ENCODE data around the gene ACBD6.

The ACBD6 gene

GRCh38 chr1:180369061-180369460, 133.3 kb downstream of the ACBD6 start:
- H3K4me1 ChIP-seq (ENCODE audit: control extremely low read depth in 1 of 4, control insufficient read depth in 4 of 4, insufficient read depth in 4 of 4, low read length in 3 of 4): no peaks in the 10 kb centered on the region
- H3K36me3 ChIP-seq (ENCODE audit: control insufficient read depth in 4 of 4, insufficient read depth in 4 of 4, low read length in 3 of 4): peaks cover 0 to 2% (median 0%) of the 10 kb centered on the region in 4 experiments
- H3K4me3 ChIP-seq (ENCODE audit: control insufficient read depth in 1 of 7, extremely low read depth in 1 of 7, insufficient read depth in 4 of 7, low read depth in 2 of 7, low read length in 6 of 7): no peak overlapping the region
- no peaks in the 10 kb centered on the region for H3K9me3 ChIP-seq (ENCODE audit: control extremely low read depth in 1 of 5, control insufficient read depth in 4 of 5, insufficient read depth in 2 of 5, low read depth in 1 of 5, low read length in 4 of 5)
- no peak overlapping the region for H3K27ac ChIP-seq (ENCODE audit: insufficient read depth in 1 of 2, low read depth in 1 of 2, low read length in 2 of 2, poor library complexity in 1 of 2, severe bottlenecking in 2 of 2)
- CTCF ChIA-PET: interaction anchor here (0.6 kb wide), 1 partner anchor 95 kb away, joined by 3 read pairs; no protein-coding TSS in a partner anchor
- POLR2A ChIA-PET: no interaction called here
- no peaks in the 10 kb centered on the region for H3K27me3 ChIP-seq (replicated peaks in 2 of 5; ENCODE audit: control insufficient read depth in 4 of 5, insufficient read depth in 5 of 5, low read length in 4 of 5)
- 97% methylated on average over 5 of the region's 6 CpGs for WGBS (ENCODE audit: insufficient coverage)
- DNase-seq: no peak

- Histone ChIP-seq H3K27me3 (replicated peaks in 2 of 5; ENCODE audit: control insufficient read depth in 4 of 5, insufficient read depth in 5 of 5, low read length in 4 of 5) (no peaks in the 10 kb centered on the region), H3K36me3 (ENCODE audit: control insufficient read depth in 4 of 4, insufficient read depth in 4 of 4, low read length in 3 of 4) (peaks cover 0 to 2% (median 0%) of the 10 kb centered on the region in 4 experiments), H3K4me3 (ENCODE audit: control insufficient read depth in 1 of 7, extremely low read depth in 1 of 7, insufficient read depth in 4 of 7, low read depth in 2 of 7, low read length in 6 of 7) (no peak overlapping the region), H3K4me1 (ENCODE audit: control extremely low read depth in 1 of 4, control insufficient read depth in 4 of 4, insufficient read depth in 4 of 4, low read length in 3 of 4) (no peaks in the 10 kb centered on the region), H3K9me3 (ENCODE audit: control extremely low read depth in 1 of 5, control insufficient read depth in 4 of 5, insufficient read depth in 2 of 5, low read depth in 1 of 5, low read length in 4 of 5) (no peaks in the 10 kb centered on the region), H3K27ac (ENCODE audit: insufficient read depth in 1 of 2, low read depth in 1 of 2, low read length in 2 of 2, poor library complexity in 1 of 2, severe bottlenecking in 2 of 2) (no peak overlapping the region)
- no peak for DNase-seq
- CTCF ChIA-PET: interaction anchor here (1.1 to 2.3 kb wide), 2 partner anchors 17 to 20 kb away, joined by 3 to 6 read pairs; no protein-coding TSS in a partner anchor
- POLR2A ChIA-PET: no interaction called here
- 100% methylated on average over 1 of the region's 2 CpGs for WGBS (ENCODE audit: insufficient coverage)
Observed at GRCh38 chr1:180366371-180367068, 135.9 kb downstream of the ACBD6 start.

- H3K27ac ChIP-seq (ENCODE audit: insufficient read depth in 1 of 2, low read depth in 1 of 2, low read length in 2 of 2, poor library complexity in 1 of 2, severe bottlenecking in 2 of 2): no peak overlapping the region
- DNase-seq: peak in 2 of 3 donors; percentile 8 to 11
- no peaks in the 10 kb centered on the region for H3K4me1 ChIP-seq (ENCODE audit: control extremely low read depth in 1 of 4, control insufficient read depth in 4 of 4, insufficient read depth in 4 of 4, low read length in 3 of 4)
- POLR2A ChIA-PET: no interaction called here
- H3K9me3 ChIP-seq (ENCODE audit: control extremely low read depth in 1 of 5, control insufficient read depth in 4 of 5, insufficient read depth in 2 of 5, low read depth in 1 of 5, low read length in 4 of 5): no peaks in the 10 kb centered on the region
- no peak overlapping the region for H3K4me3 ChIP-seq (ENCODE audit: control insufficient read depth in 1 of 7, extremely low read depth in 1 of 7, insufficient read depth in 4 of 7, low read depth in 2 of 7, low read length in 6 of 7)
- CTCF ChIA-PET: interaction anchor here (0.7 kb wide), 1 partner anchor 11 kb away, joined by 3 read pairs; no protein-coding TSS in a partner anchor
- H3K36me3 ChIP-seq (ENCODE audit: control insufficient read depth in 4 of 4, insufficient read depth in 4 of 4, low read length in 3 of 4): no peaks in the 10 kb centered on the region
- H3K27me3 ChIP-seq (replicated peaks in 2 of 5; ENCODE audit: control insufficient read depth in 4 of 5, insufficient read depth in 5 of 5, low read length in 4 of 5): no peaks in the 10 kb centered on the region
- WGBS (ENCODE audit: insufficient coverage): no CpG with 5 or more reads among the region's 3 CpGs
Observed at GRCh38 chr1:180365039-180365438, 137.3 kb downstream of the ACBD6 start.

GRCh38 chr1:180363246-180363995, 139.0 kb downstream of the ACBD6 start:
- H3K4me1 ChIP-seq (ENCODE audit: control extremely low read depth in 1 of 4, control insufficient read depth in 4 of 4, insufficient read depth in 4 of 4, low read length in 3 of 4): no peaks in the 10 kb centered on the region
- no peaks in the 10 kb centered on the region for H3K9me3 ChIP-seq (ENCODE audit: control extremely low read depth in 1 of 5, control insufficient read depth in 4 of 5, insufficient read depth in 2 of 5, low read depth in 1 of 5, low read length in 4 of 5)
- no peak overlapping the region for H3K4me3 ChIP-seq (ENCODE audit: control insufficient read depth in 1 of 7, extremely low read depth in 1 of 7, insufficient read depth in 4 of 7, low read depth in 2 of 7, low read length in 6 of 7)
- ChIA-PET CTCF (interaction anchor here (0.6 to 1.0 kb wide), 4 partner anchors 11 to 164 kb away, joined by 3 read pairs; no protein-coding TSS in a partner anchor), POLR2A (no interaction called here)
- no peaks in the 10 kb centered on the region for H3K36me3 ChIP-seq (ENCODE audit: control insufficient read depth in 4 of 4, insufficient read depth in 4 of 4, low read length in 3 of 4)
- DNase-seq: no peak
- no peaks in the 10 kb centered on the region for H3K27me3 ChIP-seq (replicated peaks in 2 of 5; ENCODE audit: control insufficient read depth in 4 of 5, insufficient read depth in 5 of 5, low read length in 4 of 5)
- no peak overlapping the region for H3K27ac ChIP-seq (ENCODE audit: insufficient read depth in 1 of 2, low read depth in 1 of 2, low read length in 2 of 2, poor library complexity in 1 of 2, severe bottlenecking in 2 of 2)
- WGBS (ENCODE audit: insufficient coverage): 100% methylated on average over 3 of the region's 5 CpGs

DNA sequence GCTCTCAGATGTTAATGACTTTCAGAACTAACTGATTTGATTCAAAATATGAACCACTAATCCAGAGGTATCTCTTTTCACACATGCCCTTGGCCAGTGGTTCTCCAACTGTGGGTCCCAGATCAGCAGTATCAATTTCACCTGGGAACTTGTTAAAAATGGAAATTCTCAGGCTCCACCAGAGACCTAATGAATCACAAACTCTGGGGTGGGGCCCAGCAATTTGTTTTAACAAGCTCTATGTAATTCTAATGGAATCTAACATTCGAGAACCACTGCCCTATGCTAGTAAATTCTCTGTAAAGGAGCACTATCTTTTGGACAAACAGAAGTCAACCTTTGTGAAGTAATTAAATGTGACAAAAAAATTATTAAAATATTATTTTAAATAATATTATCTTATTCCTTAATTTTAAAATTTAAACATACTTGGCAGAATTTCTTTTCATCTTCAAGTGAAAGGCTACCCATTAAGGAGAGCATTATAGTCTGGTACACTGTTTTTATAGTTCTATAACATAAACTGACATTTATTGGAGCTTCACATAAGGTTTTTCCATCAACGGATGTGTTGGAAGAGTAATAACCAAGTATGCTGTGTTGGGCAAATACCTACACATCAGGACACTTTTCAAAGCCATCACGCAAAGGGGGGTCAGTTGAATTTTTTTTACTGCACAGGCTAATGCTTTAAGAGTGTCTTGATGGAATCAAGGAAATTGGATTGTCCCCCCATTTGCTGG, 141.9 kb downstream of the ACBD6 start:
- WGBS (ENCODE audit: insufficient coverage): no CpG with 5 or more reads among the region's 3 CpGs
- H3K9me3 ChIP-seq (ENCODE audit: control extremely low read depth in 1 of 5, control insufficient read depth in 4 of 5, insufficient read depth in 2 of 5, low read depth in 1 of 5, low read length in 4 of 5): no peaks in the 10 kb centered on the region
- no peak overlapping the region for H3K4me3 ChIP-seq (ENCODE audit: control insufficient read depth in 1 of 7, extremely low read depth in 1 of 7, insufficient read depth in 4 of 7, low read depth in 2 of 7, low read length in 6 of 7)
- H3K36me3 ChIP-seq (ENCODE audit: control insufficient read depth in 4 of 4, insufficient read depth in 4 of 4, low read length in 3 of 4): no peaks in the 10 kb centered on the region
- no peak for DNase-seq
- no peaks in the 10 kb centered on the region for H3K27me3 ChIP-seq (replicated peaks in 2 of 5; ENCODE audit: control insufficient read depth in 4 of 5, insufficient read depth in 5 of 5, low read length in 4 of 5)
- POLR2A ChIA-PET: no interaction called here
- CTCF ChIA-PET: no interaction called here
- H3K27ac ChIP-seq (ENCODE audit: insufficient read depth in 1 of 2, low read depth in 1 of 2, low read length in 2 of 2, poor library complexity in 1 of 2, severe bottlenecking in 2 of 2): no peak overlapping the region
- no peaks in the 10 kb centered on the region for H3K4me1 ChIP-seq (ENCODE audit: control extremely low read depth in 1 of 4, control insufficient read depth in 4 of 4, insufficient read depth in 4 of 4, low read length in 3 of 4)

- Histone ChIP-seq H3K4me1 (ENCODE audit: control extremely low read depth in 1 of 4, control insufficient read depth in 4 of 4, insufficient read depth in 4 of 4, low read length in 3 of 4) (no peaks in the 10 kb centered on the region), H3K36me3 (ENCODE audit: control insufficient read depth in 4 of 4, insufficient read depth in 4 of 4, low read length in 3 of 4) (no peaks in the 10 kb centered on the region), H3K4me3 (ENCODE audit: control insufficient read depth in 1 of 7, extremely low read depth in 1 of 7, insufficient read depth in 4 of 7, low read depth in 2 of 7, low read length in 6 of 7) (no peak overlapping the region), H3K27ac (ENCODE audit: insufficient read depth in 1 of 2, low read depth in 1 of 2, low read length in 2 of 2, poor library complexity in 1 of 2, severe bottlenecking in 2 of 2) (no peak overlapping the region), H3K27me3 (replicated peaks in 2 of 5; ENCODE audit: control insufficient read depth in 4 of 5, insufficient read depth in 5 of 5, low read length in 4 of 5) (no peaks in the 10 kb centered on the region), H3K9me3 (ENCODE audit: control extremely low read depth in 1 of 5, control insufficient read depth in 4 of 5, insufficient read depth in 2 of 5, low read depth in 1 of 5, low read length in 4 of 5) (no peaks in the 10 kb centered on the region)
- ChIA-PET CTCF (no interaction called here), POLR2A (no interaction called here)
- no CpG with 5 or more reads among the region's 1 CpG for WGBS (ENCODE audit: insufficient coverage)
- DNase-seq: peak in 2 of 3 donors; percentile 9 to 28
Observed at GRCh38 chr1:180358649-180359048, 143.7 kb downstream of the ACBD6 start.

Data from common myeloid progenitor, CD34-positive (primary cell).